GM21367 (cell line): ENCODE data around the gene GALM.

Experiments used
- ATAC-seq: cut with Tn5 transposase; IDR thresholded peaks from one replicate; pipeline ENCODE4 v1.9.1; 2021; ENCODE audit not compliant: unreplicated experiment

GALM gene

DNA sequence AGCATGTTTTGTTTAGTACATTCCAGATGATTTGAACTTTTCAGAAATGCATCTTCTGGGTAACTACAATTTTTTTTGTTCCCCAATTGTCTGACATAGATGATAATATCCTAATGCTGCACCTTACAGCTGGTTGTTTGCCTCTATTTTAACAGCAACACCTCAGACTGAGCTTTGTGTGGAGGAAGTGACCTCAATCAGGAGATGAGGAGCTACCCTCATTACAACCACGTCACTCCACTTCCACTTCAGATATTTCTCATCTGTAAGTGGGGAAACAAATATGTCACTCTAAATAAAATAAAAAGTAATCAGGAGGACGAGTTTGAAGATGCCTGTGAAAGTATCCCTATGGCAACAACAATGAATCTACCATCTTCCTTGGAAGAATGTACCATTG is 97.3 kb downstream of the GALM start:
- no peak for ATAC-seq

DNA sequence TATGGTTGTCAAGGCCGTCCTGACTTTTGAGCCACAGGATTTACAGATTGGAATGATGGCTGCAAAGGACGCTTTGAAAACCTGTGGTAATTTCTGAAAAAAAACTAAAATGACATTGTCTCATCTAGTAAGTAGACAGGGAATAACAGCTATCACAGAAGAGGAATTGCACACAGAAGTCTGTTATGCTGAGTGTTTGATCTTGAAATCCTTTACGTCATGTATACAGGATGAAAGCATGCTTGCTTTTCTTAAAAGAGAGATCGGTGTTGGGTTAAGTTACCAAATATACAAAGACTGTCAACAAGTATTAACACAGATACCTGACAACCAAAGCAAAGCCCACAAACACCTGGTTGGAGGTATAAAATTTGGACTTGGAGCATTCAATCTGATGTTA is 97.8 kb downstream of the GALM start:
- ATAC-seq, result no peak

DNA sequence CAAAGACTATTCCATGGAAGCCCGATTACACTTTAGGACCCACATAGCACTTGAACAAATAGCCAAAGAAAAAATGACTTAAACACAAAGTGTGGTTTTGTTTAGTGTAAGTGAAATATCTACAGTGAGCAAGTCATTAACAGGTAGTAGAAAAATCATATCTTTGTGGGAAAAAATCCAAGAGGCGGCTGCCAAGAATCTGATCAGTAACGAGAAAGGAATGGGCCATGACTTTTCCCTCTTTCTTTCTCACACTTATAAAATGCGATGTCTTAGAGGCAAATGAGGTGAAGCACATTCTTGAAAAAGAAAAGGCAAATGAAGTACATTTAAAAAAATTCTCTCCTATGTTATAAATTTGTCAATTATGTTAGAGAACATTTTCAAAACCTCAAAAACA is 99.2 kb downstream of the GALM start:
- ATAC-seq, result no peak

DNA sequence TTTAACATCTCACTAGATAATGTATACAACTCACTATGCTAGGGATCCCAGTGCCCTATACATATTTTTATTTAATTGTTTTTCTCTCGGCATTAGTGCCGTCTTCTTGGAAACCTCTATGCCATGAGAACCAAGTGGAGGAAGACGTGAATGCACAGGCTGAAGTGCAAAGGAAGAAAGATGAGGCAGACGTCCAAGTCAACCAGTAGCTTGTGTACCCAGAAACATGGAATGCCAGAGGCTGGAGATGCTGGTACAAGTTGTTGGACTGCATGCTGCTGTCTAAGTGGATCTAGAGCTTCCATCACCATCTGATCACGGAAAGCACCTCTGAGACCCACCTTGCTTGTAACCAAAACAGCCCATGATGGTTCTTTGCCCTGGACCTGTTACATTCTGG is 99.6 kb downstream of the GALM start:
- no peak for ATAC-seq

DNA sequence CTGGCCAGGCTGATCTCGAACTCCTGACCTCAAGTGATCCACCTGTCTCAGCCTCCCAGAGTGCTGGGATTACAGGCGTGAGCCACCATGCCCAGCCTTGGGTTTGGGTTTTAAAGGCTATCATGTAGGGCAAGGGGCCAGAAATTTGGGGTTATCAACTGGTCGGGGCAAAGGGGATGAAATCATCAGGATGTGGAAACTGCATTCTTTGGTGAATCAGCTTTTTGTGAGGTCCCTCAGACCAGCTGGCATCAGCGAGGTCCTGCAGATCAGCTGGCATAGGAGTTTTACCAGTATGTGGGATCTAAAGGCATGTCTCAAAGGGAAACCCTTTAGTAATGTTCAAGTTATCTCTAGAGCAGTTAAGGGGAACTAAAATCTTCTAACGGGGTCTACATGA is 105.7 kb downstream of the GALM start:
- no peak for ATAC-seq

DNA sequence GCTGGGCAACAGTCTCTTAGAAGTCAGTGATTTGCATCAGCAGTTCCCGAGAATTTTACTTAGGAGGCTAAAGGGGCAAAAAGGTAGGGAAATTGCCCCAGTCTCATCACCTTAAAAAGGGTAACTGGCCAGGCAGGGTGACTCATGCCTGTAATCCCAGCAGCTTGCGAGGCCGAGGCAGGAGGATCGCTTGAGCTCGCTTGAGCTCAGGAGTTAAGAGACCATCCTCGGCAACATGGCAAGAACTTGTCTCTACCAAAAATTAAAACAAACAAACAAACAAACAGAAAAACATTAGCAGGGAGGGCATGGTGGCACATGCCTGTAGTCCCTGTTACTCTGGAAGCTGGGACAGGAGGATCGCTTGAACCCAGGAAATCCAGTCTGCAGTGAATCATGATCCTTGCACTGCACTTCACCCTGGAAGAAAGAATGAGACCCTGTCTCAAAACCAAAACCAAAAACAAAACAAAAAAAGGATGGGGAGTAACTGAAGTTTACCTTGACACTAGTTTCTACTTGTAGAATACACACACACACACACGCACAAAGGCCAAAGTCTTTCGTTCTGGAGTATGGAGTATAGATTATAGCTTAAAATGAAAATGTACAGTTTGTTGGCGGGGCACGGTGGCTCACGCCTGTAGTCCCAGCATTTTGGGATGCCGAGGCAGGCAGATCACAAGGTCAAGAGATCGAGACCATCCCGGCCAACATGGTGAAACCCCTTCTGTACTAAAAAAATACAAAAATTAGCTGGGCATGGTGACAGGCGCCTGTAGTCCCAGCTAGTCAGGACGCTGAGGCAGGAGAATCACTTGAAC is 109.4 kb downstream of the GALM start:
- no peak for ATAC-seq

DNA sequence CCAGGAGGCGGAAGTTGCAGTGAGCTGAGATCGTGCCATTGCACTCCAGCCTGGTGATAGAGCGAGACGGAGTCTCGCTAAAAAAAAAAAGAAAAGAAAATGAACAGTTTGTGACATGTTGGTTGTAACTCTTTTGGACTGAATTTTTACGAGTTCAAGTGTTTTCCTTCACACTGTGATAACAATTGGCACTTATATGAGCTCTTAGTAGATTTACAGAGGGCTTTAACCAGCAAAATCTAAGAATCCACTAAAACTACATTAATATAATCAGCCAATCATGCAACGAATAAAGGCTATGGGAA is 110.0 kb downstream of the GALM start:
- no peak for ATAC-seq

DNA sequence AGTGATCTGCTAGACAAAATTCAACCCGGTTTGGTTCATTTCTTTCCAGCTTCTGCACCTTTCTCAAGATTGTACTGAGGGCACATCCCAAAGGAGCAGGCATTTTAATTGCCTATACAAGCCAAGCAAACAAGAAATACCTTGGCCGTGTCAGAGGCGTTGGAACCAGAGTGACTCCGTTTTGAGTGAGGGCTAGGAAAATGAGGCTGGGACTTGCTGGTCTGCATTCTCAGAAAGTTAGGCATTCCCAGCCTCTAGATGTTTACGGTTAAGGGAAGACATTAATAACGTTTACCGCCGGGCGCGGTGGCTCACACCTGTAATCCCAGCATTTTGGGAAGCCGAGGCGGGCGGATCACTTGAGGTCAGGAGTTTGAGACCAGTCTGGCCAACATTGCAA is 110.6 kb downstream of the GALM start:
- no peak for ATAC-seq

DNA sequence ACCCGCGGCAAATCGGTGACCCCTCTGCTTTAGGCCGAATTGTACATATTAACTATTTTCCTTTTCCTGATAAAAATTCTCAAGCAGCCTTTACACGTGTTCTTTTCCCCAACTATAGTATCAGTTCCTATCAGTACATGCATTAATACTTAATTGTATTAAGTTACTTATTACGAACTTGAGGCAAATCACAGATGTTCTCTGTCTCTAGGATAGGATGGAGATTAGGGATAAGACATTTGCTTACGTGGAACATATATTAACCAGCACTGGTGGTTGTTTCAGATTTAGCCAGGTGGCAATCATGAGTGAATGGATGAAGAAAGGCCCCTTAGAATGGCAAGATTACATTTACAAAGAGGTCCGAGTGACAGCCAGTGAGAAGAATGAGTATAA is 112.8 kb downstream of the GALM start:
- ATAC-seq, result no peak

DNA sequence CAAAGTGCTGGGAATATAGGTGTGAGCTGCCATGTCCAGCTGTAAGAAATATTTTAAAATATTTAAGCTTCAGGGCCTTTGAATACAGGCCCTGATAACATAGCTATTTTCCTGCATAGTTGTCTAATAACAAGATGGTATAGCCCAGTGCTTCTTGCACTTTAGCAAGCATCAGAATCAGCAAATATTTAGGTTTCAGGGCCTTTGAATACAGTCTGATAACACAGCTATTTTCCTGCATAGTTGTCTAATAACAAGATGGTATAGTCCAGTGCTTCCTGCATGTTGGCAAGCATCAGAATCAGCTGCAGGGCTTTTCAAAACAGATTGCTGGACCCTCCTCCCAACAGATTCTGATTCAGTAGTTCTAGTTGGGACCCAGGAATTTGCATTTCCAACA is 117.7 kb downstream of the GALM start:
- ATAC-seq, result no peak
